ENCODE results near the gene TWSG1. TPM values are rescaled to one million over a fixed set of nuclear protein-coding genes. Genes with fewer than 3 reads are reported as not detected.

TWSG1 gene
- polyA plus RNA-seq, 1 donor from 2014 or later, result 11.5 TPM

GRCh38 chr18:9444549-9444948 is 110.0 kb downstream of the TWSG1 start:
- Histone ChIP-seq H2AFZ (ENCODE audit: low read depth, low read length) (no peak overlapping the region), H3F3A (ENCODE audit: insufficient read depth, low read length, poor library complexity, severe bottlenecking) (no peaks in the 10 kb centered on the region), H3K4me3 (ENCODE audit: low read length) (no peak overlapping the region), H3K36me3 (ENCODE audit: insufficient read depth, low read length) (no peaks in the 10 kb centered on the region), H3K9me3 (ENCODE audit: low read length) (no peaks in the 10 kb centered on the region), H3K9ac (ENCODE audit: low read length) (no peak overlapping the region), H3K9me2 (ENCODE audit: insufficient read depth, low read length) (no peaks in the 10 kb centered on the region), H4K20me1 (ENCODE audit: insufficient read depth) (no peaks in the 10 kb centered on the region), H3K27ac (ENCODE audit: low read length) (no peak overlapping the region), H3K79me2 (replicated peaks; ENCODE audit: insufficient read depth, low read length) (no peaks in the 10 kb centered on the region), H3K4me2 (ENCODE audit: low read length) (no peak overlapping the region), H3K27me3 (ENCODE audit: insufficient read depth, low read depth, low read length) (no peaks in the 10 kb centered on the region)
- TF ChIP-seq CTCF (IDR thresholded peaks at IDR 0.05; ENCODE audit: poor library complexity, severe bottlenecking), result no peak
- TF ChIP-seq MXI1 (conservative IDR thresholded peaks at IDR 0.05; ENCODE audit: poor library complexity, severe bottlenecking), result no peak
- TF ChIP-seq EZH2 (IDR thresholded peaks at IDR 0.05; ENCODE audit: borderline replicate concordance, insufficient read depth, low read length, poor library complexity, severe bottlenecking), result no peak
- TF ChIP-seq POLR2AphosphoS5 (IDR thresholded peaks at IDR 0.05), result no peak
- TF ChIP-seq RAD21 (conservative IDR thresholded peaks at IDR 0.05), result no peak

- no peak overlapping the region for H3K4me3 ChIP-seq (ENCODE audit: low read length)
- H3K9me2 ChIP-seq (ENCODE audit: insufficient read depth, low read length), result no peaks in the 10 kb centered on the region
- H4K20me1 ChIP-seq (ENCODE audit: insufficient read depth), result no peaks in the 10 kb centered on the region
- no peak for TF ChIP-seq POLR2AphosphoS5 (IDR thresholded peaks at IDR 0.05)
- no peak for TF ChIP-seq CTCF (IDR thresholded peaks at IDR 0.05; ENCODE audit: poor library complexity, severe bottlenecking)
- no peak for TF ChIP-seq TAF1 (IDR thresholded peaks at IDR 0.05; ENCODE audit: low read depth)
- TF ChIP-seq EP300 (conservative IDR thresholded peaks at IDR 0.05; ENCODE audit: poor library complexity, severe bottlenecking), result no peak
- TF ChIP-seq EZH2 (IDR thresholded peaks at IDR 0.05; ENCODE audit: borderline replicate concordance, insufficient read depth, low read length, poor library complexity, severe bottlenecking), result no peak
- no peak for TF ChIP-seq MXI1 (conservative IDR thresholded peaks at IDR 0.05; ENCODE audit: poor library complexity, severe bottlenecking)
- no peak for TF ChIP-seq REST (IDR thresholded peaks at IDR 0.05; ENCODE audit: borderline replicate concordance)
- TF ChIP-seq RAD21 (conservative IDR thresholded peaks at IDR 0.05), result no peak
- no peak for TF ChIP-seq SMC3 (conservative IDR thresholded peaks at IDR 0.05; ENCODE audit: poor library complexity)
- H3K79me2 ChIP-seq (replicated peaks; ENCODE audit: insufficient read depth, low read length), result no peaks in the 10 kb centered on the region
- no peak overlapping the region for H3K4me2 ChIP-seq (ENCODE audit: low read length)
- no peak overlapping the region for H2AFZ ChIP-seq (ENCODE audit: low read depth, low read length)
- H3K27me3 ChIP-seq (ENCODE audit: insufficient read depth, low read depth, low read length), result no peaks in the 10 kb centered on the region
- H3F3A ChIP-seq (ENCODE audit: insufficient read depth, low read length, poor library complexity, severe bottlenecking), result no peaks in the 10 kb centered on the region
- H3K9me3 ChIP-seq (ENCODE audit: low read length), result no peaks in the 10 kb centered on the region
- H3K27ac ChIP-seq (ENCODE audit: low read length), result no peak overlapping the region
- no peak overlapping the region for H3K9ac ChIP-seq (ENCODE audit: low read length)
- H3K36me3 ChIP-seq (ENCODE audit: insufficient read depth, low read length), result no peaks in the 10 kb centered on the region
Observed at GRCh38 chr18:9446839-9447238, 112.3 kb downstream of the TWSG1 start.

Measured in neural cell (in vitro differentiated cells).